Subcutaneous adipose tissue (tissue), 4 donors: ENCODE data around the gene SORL1. TPM values are rescaled to one million over a fixed set of nuclear protein-coding genes. Genes with fewer than 3 reads are reported as not detected.

Experiments used
- CTCF ChIP-seq: fragments of 450-650 bp; IDR thresholded peaks from one replicate; pipeline ENCODE4 v1.5.1; 2016; ENCODE audit warnings: low read depth, mild to moderate bottlenecking, control low read depth, antibody characterized with exemption, moderate library complexity
- total RNA-seq, 4 donors: library from RNA; depleted of rRNA; stranded (reverse); fragments of >200 nt; gene quantifications; one replicate each; pipeline ENCODE4 v1.1.0, GENCODE V29; 2016

The SORL1 gene
- total RNA-seq, 4 donors from 2014 or later, result 4.2 to 10.7 (median 6.6) TPM

- TF ChIP-seq CTCF, result no peak
These were observed 197.7 kb downstream of the SORL1 start for GRCh38 chr11:121649798-121650197.

- no peak for TF ChIP-seq CTCF
These were observed 198.5 kb downstream of the SORL1 start for GRCh38 chr11:121650351-121651256.

GRCh38 chr11:121651257-121651605 lies 199.1 kb downstream of the SORL1 start:
- no peak for TF ChIP-seq CTCF

DNA sequence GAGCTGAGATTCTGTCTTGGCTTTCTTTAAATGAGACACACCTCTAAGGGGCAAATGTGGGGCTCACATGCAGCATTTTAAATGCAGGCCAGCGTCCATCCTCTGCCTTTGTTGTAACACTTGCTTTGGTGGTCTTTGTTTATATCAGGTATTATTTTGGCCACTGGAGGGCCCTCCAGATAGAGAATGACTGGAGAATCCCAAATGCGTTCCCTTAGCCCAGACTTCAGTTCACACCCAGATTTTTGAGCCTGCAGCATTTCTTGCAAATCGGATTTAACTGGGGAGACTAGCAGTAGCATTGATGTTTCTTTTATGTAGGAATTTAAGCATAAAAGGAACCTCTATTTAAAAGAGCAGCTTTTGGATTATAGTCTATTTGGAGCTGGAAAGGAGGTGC lies 200.9 kb downstream of the SORL1 start:
- TF ChIP-seq CTCF, result no peak

GRCh38 chr11:121654259-121654842 lies 202.2 kb downstream of the SORL1 start:
- no peak for TF ChIP-seq CTCF

- TF ChIP-seq CTCF, result no peak
These were observed 202.9 kb downstream of the SORL1 start for GRCh38 chr11:121654843-121655536.
